Heart left ventricle (tissue), 13 donors: ENCODE results near the gene STK25.
"Not testable (repeated sequence)": the region's sequence is repeated elsewhere in the genome, so short reads cannot be mapped to it uniquely, and the experiment has no call there.

Experiments used
- POLR2A ChIP-seq, 2 donors: fragments of 450-650 bp; IDR thresholded peaks; one replicate each; pipeline ENCODE4 v1.6.1; 2017; ENCODE audit warnings: antibody characterized with exemption in 2 of 2, mild to moderate bottlenecking in 2 of 2, moderate library complexity in 2 of 2
- TF ChIP-seq, protein P1 (sequence below), 12 donors: fragments of 200-600 bp; sonication (generic) in 4 of 12; IDR thresholded peaks; one replicate each; pipeline versions ENCODE4 v1.5.0 to v1.8.0; 2018 to 2022; ENCODE audit warnings: antibody characterized with exemption in 12 of 12, mild to moderate bottlenecking in 5 of 12
- donor health status: ischemic (EF 13 %, LVEDD 7.1; RV severe dilation, severe dysfunction).
- donor health status: DM: no; HTN: yes; CAD: no.
- donor health status: DM: no; HTN: no; CAD: no.
- donor health status: ischemic (EF 25% LVEDD 6.9; RV normal size, moderate dysfunction).
- donor health status: ischemic (EF 25% LVEDD 5.7; RV mildly dilated, moderate dysfunction).
- donor health status: ischemic (EF 35%, LVEDD 5.7; RV mildly dilated, moderate dysfunction).
- donor health status: nonischemic (EF 11% LVEDD 7.7; RV severe dilation, severe dysfunction).
- donor health status: DM: yes; HTN: yes; CAD: no.
- donor health status: PGD.
- donor health status: ischemic (EF 29% LVEDD 5.4; RV normal size, mild dysfunction).
- donor health status: nonischemic (EF 23%, LVEDD 6.1; RV moderate dilation, normal function).

GRCh38 chr2:241453919-241454318 is 54.5 kb downstream of the STK25 start:
- TF ChIP-seq, protein P1, sequence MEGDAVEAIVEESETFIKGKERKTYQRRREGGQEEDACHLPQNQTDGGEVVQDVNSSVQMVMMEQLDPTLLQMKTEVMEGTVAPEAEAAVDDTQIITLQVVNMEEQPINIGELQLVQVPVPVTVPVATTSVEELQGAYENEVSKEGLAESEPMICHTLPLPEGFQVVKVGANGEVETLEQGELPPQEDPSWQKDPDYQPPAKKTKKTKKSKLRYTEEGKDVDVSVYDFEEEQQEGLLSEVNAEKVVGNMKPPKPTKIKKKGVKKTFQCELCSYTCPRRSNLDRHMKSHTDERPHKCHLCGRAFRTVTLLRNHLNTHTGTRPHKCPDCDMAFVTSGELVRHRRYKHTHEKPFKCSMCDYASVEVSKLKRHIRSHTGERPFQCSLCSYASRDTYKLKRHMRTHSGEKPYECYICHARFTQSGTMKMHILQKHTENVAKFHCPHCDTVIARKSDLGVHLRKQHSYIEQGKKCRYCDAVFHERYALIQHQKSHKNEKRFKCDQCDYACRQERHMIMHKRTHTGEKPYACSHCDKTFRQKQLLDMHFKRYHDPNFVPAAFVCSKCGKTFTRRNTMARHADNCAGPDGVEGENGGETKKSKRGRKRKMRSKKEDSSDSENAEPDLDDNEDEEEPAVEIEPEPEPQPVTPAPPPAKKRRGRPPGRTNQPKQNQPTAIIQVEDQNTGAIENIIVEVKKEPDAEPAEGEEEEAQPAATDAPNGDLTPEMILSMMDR (IDR thresholded peaks at IDR 0.05) = not testable (repeated sequence)
- TF ChIP-seq POLR2A (IDR thresholded peaks at IDR 0.05) = not testable (repeated sequence)
